A673 (cell line): ENCODE measurements around the gene NFIB. TPM values are rescaled to one million over a fixed set of nuclear protein-coding genes. Genes with fewer than 3 reads are reported as not detected.

Experiments
- BruUV-seq: library from RNA; stranded (reverse); fragments of 400-500 nt; replicated peaks from 2 replicates; lab custom pipeline; 2021; lab: Mats Ljungman, UMichigan
- CTCF ChIA-PET: fragments of 300-600 bp; sonication (Branson Sonifier 250); formaldehyde crosslinking; loops from one replicate; lab custom pipeline; 2022; ENCODE audit warnings: antibody characterized with exemption; lab: Charles Lee
- POLR2A ChIA-PET: fragments of 300-600 bp; sonication (Branson Sonifier 250); formaldehyde crosslinking; loops from one replicate; lab custom pipeline; 2022; ENCODE audit warnings: antibody characterized with exemption; ENCODE audit not compliant: low non-redundant PET; lab: Charles Lee
- DNase-seq: peaks from one replicate; pipeline ENCODE4 v3.0.0-alpha.2; 2015; ENCODE audit warnings: low spot score
- H3K27ac ChIP-seq: fragments of 200-600 bp; sonication (generic); 2 replicates; pipeline ENCODE4 v1.5.1; 2016; ENCODE audit warnings: mixed run types, low read depth, mild to moderate bottlenecking, mixed read lengths, antibody characterized with exemption, low read length; ENCODE audit not compliant: poor library complexity, severe bottlenecking
- H3K27me3 ChIP-seq: fragments of 200-600 bp; sonication (generic); replicated peaks from 2 replicates; pipeline ENCODE4 v1.6.1; 2017; ENCODE audit warnings: mixed run types, low read depth, mild to moderate bottlenecking, mixed read lengths, antibody characterized with exemption, low read length; ENCODE audit not compliant: insufficient read depth, poor library complexity
- H3K36me3 ChIP-seq: fragments of 200-600 bp; sonication (generic); 2 replicates; pipeline ENCODE4 v1.6.1; 2016; ENCODE audit warnings: mixed run types, mild to moderate bottlenecking, mixed read lengths, antibody characterized with exemption, low read length; ENCODE audit not compliant: insufficient read depth, poor library complexity, severe bottlenecking
- H3K4me1 ChIP-seq: fragments of 200-600 bp; sonication (generic); 2 replicates; pipeline ENCODE4 v1.6.1; 2017; ENCODE audit warnings: mixed run types, mild to moderate bottlenecking, mixed read lengths, antibody characterized with exemption, low read length; ENCODE audit not compliant: insufficient read depth, poor library complexity, severe bottlenecking
- H3K4me3 ChIP-seq: fragments of 200-600 bp; sonication (generic); 2 replicates; pipeline ENCODE4 v1.5.1; 2016; ENCODE audit warnings: low read depth, mixed run types, mild to moderate bottlenecking, mixed read lengths, low read length; ENCODE audit not compliant: poor library complexity, severe bottlenecking
- H3K9me3 ChIP-seq: fragments of 200-600 bp; sonication (generic); 2 replicates; pipeline ENCODE4 v1.6.1; 2016; ENCODE audit warnings: mixed run types, low read depth, mild to moderate bottlenecking, mixed read lengths, antibody characterized with exemption, low read length; ENCODE audit not compliant: poor library complexity, severe bottlenecking
- EZH2 ChIP-seq: fragments of 200-600 bp; sonication (generic); IDR thresholded peaks from 2 replicates; pipeline ENCODE4 v1.6.1; 2017; ENCODE audit warnings: borderline replicate concordance, low read depth, mild to moderate bottlenecking, mixed read lengths, antibody characterized with exemption, low read length; ENCODE audit not compliant: poor library complexity, severe bottlenecking
- intact Hi-C: fragments of 100-400 bp; cut with micrococcal nuclease; formaldehyde crosslinking; loops from one replicate; pipeline ENCODE4 v1.10.0; 2022; ENCODE audit not compliant: unreplicated experiment
- total RNA-seq: library from RNA; stranded (reverse); gene quantifications from 2 replicates; pipeline ENCODE4 v1.2.3, GENCODE V29; 2021
- TF ChIP-seq, protein P1 (sequence below): fragments of 300-800, 200-600 bp; sonication (generic); conservative IDR thresholded peaks from 2 replicates; pipeline ENCODE4 v1.5.1; 2017; ENCODE audit warnings: low read depth, mild to moderate bottlenecking, antibody characterized with exemption, low read length, moderate library complexity, mixed read lengths

Gene NFIB
- total RNA-seq, 1 experiment from 2014 or later: 41.2 TPM

DNA sequence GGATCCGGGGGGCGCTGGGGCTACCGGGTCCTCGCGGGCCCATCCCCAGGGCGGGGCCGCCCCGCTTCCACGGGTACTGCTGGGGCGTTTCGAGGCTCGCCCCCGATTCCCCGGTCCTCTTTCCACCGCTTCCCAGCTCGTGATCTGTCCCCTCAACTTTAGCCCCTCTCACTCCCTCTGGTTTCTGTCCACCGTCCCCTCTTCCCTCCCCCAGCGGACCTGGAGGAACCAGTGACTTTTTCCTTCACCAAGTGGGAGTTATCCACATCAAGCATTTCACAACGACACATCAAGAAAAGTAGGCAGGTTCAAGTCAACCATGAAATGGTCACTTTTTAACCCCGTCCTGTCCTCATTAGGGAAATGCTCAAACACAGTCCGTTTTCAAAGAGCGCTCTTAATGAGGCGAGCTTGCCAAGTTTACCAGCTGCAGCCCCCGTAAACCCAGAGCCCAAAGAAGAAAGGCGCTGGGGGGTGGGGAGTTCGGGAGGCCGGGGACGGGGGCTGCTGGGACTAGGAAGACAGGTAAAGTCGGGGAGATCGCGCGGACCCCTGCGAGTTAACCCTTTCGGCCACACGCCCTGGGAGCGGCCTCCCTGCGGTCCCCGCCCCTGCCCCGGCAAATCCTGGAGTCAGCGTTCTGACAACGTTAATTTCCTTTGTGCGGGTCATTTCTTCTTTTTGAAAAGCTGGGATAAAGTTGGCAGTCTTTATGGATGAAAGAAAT, 2.1 kb upstream of the NFIB start:
- DNase-seq: no peak
- Histone ChIP-seq H3K9me3 (no peaks in the 10 kb centered on the region), H3K4me3 (peak overlapping the region; percentile 79), H3K36me3 (no peaks in the 10 kb centered on the region), H3K27ac (peak overlapping the region; percentile 96), H3K27me3 (no peaks in the 10 kb centered on the region), H3K4me1 (peaks cover 47% of the 10 kb centered on the region)
- ChIA-PET POLR2A (interaction anchor here (0.5 kb wide), 1 partner anchor 24 kb away, joined by 5 read pairs; no protein-coding TSS in a partner anchor), CTCF (no interaction called here)
- no TSS peak for BruUV-seq
- TF ChIP-seq EZH2: no peak
- TF ChIP-seq, protein P1, sequence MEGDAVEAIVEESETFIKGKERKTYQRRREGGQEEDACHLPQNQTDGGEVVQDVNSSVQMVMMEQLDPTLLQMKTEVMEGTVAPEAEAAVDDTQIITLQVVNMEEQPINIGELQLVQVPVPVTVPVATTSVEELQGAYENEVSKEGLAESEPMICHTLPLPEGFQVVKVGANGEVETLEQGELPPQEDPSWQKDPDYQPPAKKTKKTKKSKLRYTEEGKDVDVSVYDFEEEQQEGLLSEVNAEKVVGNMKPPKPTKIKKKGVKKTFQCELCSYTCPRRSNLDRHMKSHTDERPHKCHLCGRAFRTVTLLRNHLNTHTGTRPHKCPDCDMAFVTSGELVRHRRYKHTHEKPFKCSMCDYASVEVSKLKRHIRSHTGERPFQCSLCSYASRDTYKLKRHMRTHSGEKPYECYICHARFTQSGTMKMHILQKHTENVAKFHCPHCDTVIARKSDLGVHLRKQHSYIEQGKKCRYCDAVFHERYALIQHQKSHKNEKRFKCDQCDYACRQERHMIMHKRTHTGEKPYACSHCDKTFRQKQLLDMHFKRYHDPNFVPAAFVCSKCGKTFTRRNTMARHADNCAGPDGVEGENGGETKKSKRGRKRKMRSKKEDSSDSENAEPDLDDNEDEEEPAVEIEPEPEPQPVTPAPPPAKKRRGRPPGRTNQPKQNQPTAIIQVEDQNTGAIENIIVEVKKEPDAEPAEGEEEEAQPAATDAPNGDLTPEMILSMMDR: no peak
- intact Hi-C loops: no loop called here

DNA sequence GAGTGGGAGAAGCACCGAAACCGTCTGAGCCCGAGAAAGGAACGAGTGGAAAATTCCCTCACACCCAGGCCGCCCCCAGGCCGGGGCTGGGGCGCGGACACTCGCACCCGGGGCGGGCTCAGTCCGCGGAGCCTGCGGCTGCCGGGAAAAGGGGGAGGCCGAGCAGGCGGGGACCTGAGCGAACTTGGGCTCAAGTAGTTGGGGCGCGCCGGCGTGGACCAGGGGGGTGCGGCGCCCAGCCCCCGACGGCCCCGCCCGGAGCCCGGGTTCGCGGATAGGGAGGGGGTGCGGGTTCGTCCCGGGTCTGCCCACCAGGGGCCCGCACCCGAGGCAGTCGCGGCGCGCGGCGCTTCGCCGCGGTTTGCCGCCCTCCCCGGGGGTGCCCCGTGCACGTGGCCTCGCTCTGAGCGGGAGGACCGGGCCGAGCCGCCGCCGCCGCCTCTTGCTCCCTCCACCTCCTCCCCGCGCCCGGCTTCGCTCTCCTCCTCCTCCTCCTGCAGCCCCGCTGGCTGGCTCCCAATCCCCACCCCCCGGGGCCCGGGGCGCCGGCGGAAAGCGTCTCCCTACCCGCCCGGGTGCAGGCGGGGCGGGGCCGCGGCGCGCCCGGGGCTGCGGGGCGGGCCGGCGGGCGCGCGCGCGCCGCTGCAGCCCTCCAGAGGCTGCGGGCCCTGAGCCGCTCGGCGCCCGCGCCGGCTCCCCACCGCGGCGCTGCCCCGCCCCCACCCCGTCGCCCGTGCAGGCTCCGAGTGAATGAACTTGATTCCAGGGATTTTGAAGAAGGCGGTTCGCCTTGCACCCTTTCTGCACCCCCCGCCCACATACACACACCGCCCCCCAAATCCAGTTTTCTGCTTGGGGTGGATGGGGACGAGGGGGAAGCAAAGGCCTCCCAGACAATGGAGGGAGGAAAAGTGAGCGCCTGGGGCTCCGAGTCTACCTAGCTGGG, 1.3 kb upstream of the NFIB start:
- no TSS peak for BruUV-seq
- H3K27ac ChIP-seq: peak overlapping the region; percentile 96
- CTCF ChIA-PET: no interaction called here

More for the DNA sequence above, 1.3 kb upstream of the NFIB start:
- POLR2A ChIA-PET: interaction anchor here (0.5 to 0.6 kb wide), 2 partner anchors 23 to 349 kb away, joined by 5 to 6 read pairs; no protein-coding TSS in a partner anchor
- Histone ChIP-seq H3K4me3 (peak overlapping the region; percentile 79), H3K27me3 (no peaks in the 10 kb centered on the region), H3K9me3 (no peaks in the 10 kb centered on the region), H3K4me1 (peaks cover 45% of the 10 kb centered on the region), H3K36me3 (no peaks in the 10 kb centered on the region)
- peak; percentile 90 for DNase-seq
- no peak for TF ChIP-seq EZH2
- TF ChIP-seq, protein P1: no peak
- intact Hi-C loops: no loop called here
